Stomach (tissue), 9 donors: ENCODE results near the gene TP73. TPM values are rescaled to one million over a fixed set of nuclear protein-coding genes. Genes with fewer than 3 reads are reported as not detected.

Source experiments
- DNase-seq, 2 donors: peaks; one replicate each; pipeline versions ENCODE4 v3.0.0 to v3.0.0-alpha.2; 2013 to 2019
- H3K27ac ChIP-seq, 5 donors: fragments of 200-600 bp in 4 of 5; sonication (generic) in 4 of 5; one replicate each; pipeline ENCODE4 v1.5.1; 2013 to 2019; ENCODE audit warnings: mild to moderate bottlenecking in 1 of 5, moderate library complexity in 1 of 5
- H3K27me3 ChIP-seq, 3 donors: fragments of 200-600 bp; sonication (generic); one replicate each; pipeline ENCODE4 v1.5.1; 2017 to 2019; ENCODE audit warnings: mixed run types in 1 of 3
- H3K36me3 ChIP-seq, 4 donors: fragments of 200-600 bp; sonication (generic); 1 replicate in 3 of 4; 2 replicates in 1 of 4; pipeline ENCODE4 v1.5.1; 2016 to 2019
- H3K4me1 ChIP-seq, 4 donors: fragments of 200-600 bp; sonication (generic); one replicate each; pipeline ENCODE4 v1.5.1; 2016 to 2019
- H3K4me3 ChIP-seq, 4 donors: fragments of 200-600 bp; sonication (generic) in 3 of 4; one replicate each; pipeline ENCODE4 v1.5.1; 2016 to 2019; ENCODE audit warnings: mild to moderate bottlenecking in 1 of 4
- H3K9me3 ChIP-seq, 4 donors: fragments of 200-600 bp; sonication (generic); one replicate each; pipeline ENCODE4 v1.5.1; 2016 to 2019
- EP300 ChIP-seq: sonication (generic); formaldehyde crosslinking; IDR thresholded peaks from one replicate; pipeline ENCODE4 v1.6.1; 2017; ENCODE audit warnings: antibody characterized with exemption
- POLR2A ChIP-seq, 4 donors: fragments of 450-650 bp; IDR thresholded peaks; one replicate each; pipeline ENCODE4 v1.6.1; 2016; ENCODE audit warnings: antibody characterized with exemption in 4 of 4, control low read depth in 2 of 4, mild to moderate bottlenecking in 1 of 4, moderate library complexity in 1 of 4
- POLR2AphosphoS5 ChIP-seq, 3 donors: sonication (generic); formaldehyde crosslinking; IDR thresholded peaks; one replicate each; pipeline ENCODE4 v1.6.1; 2016; ENCODE audit warnings: antibody characterized with exemption in 3 of 3
- WGBS, 5 donors: extraction: QIAGEN DNeasy Blood & Tissue Kit in 3 of 5; methylation state at CpG; one replicate each; pipeline versions ENCODE4 v1.1.5 to v1.1.7; 2013 to 2018; 5-methylcytosine and 5-hydroxymethylcytosine counted together
- intact Hi-C: fragments of 100-400 bp; cut with DNase I; formaldehyde crosslinking; loops from one replicate; pipeline ENCODE4 v1.15.1; 2023; ENCODE audit warnings: low total_unique reads
- polyA plus RNA-seq, 3 donors: library from polyadenylated mRNA; stranded (reverse); fragments of 200-250 nt; gene quantifications; one replicate each; pipeline ENCODE4 v1.2.3, GENCODE V29; 2013
- total RNA-seq, 5 donors: library from RNA; depleted of rRNA; stranded (reverse); fragments of >200 nt; gene quantifications; one replicate each; pipeline versions ENCODE4 v1.1.0 to v1.2.3, GENCODE V29; 2014 to 2016
- TF ChIP-seq, protein P1 (sequence below), 7 experiments: fragments of 450-650 bp in 4 of 7; fragments of 200-600 bp in 3 of 7; sonication (generic) in 3 of 7; IDR thresholded peaks; one replicate each; pipeline ENCODE4 v1.5.1; 2016 to 2019; ENCODE audit warnings: antibody characterized with exemption in 7 of 7, control low read depth in 2 of 7, mild to moderate bottlenecking in 1 of 7
- donor health status: healthy with polysubstance abuse.
- donor health status: Bipolar disorder and iron deficiency.
- donor health status: healthy.

The TP73 gene
- total and polyA plus RNA-seq, 8 donors = 0.25 to 9.8 (median 1.4) TPM; not detected in 4

DNA sequence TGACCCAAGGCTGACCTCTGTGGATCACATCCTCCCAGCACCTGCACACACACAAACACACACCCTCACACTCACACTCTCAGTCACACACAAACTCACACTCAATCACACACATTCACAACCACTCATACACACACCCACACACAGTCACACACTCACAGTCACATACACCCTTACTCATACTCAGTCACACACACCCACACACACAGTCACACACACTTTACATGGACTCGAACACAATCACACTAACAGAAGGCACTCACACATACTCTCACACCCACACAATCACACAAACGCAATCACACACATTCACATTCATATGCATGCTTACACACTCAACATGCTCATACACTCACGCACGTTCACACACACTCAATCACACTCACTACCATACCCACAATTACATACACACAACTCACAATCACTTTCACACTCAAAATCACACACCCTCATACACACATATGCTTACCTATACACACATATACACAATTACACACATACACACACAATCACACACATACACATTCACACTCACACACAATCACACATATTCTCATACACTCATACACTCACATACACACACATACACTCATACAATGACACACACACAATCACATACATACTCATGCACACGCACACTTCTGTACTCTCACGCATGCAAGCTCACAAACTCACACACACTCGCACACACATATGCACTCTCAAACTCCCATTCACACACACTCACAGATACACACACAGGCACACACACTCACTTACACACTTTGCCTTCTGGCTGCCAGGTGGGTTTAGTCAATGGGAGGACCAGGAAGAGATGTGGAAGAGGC is 47.1 kb upstream of the TP73 start:
- H3K27me3 ChIP-seq = peaks cover 3 to 57% (median 21%) of the 10 kb centered on the region in 3 donors
- no peaks in the 10 kb centered on the region for H3K36me3 ChIP-seq
- intact Hi-C loops = no loop called here
- peaks cover 0 to 6% (median 5%) of the 10 kb centered on the region in 4 donors for H3K4me1 ChIP-seq
- no peak overlapping the region for H3K4me3 ChIP-seq
- TF ChIP-seq POLR2A (IDR thresholded peaks at IDR 0.05) = no peak
- no peak for TF ChIP-seq EP300
- TF ChIP-seq POLR2AphosphoS5 (IDR thresholded peaks at IDR 0.05) = no peak
- TF ChIP-seq, protein P1, sequence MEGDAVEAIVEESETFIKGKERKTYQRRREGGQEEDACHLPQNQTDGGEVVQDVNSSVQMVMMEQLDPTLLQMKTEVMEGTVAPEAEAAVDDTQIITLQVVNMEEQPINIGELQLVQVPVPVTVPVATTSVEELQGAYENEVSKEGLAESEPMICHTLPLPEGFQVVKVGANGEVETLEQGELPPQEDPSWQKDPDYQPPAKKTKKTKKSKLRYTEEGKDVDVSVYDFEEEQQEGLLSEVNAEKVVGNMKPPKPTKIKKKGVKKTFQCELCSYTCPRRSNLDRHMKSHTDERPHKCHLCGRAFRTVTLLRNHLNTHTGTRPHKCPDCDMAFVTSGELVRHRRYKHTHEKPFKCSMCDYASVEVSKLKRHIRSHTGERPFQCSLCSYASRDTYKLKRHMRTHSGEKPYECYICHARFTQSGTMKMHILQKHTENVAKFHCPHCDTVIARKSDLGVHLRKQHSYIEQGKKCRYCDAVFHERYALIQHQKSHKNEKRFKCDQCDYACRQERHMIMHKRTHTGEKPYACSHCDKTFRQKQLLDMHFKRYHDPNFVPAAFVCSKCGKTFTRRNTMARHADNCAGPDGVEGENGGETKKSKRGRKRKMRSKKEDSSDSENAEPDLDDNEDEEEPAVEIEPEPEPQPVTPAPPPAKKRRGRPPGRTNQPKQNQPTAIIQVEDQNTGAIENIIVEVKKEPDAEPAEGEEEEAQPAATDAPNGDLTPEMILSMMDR (IDR thresholded peaks at IDR 0.05) = no peak
- no peak overlapping the region for H3K27ac ChIP-seq
- 79 to 97% (median 90%) methylated on average over 7 of the region's 7 CpGs for WGBS, 5 donors
- no peak for DNase-seq
- H3K9me3 ChIP-seq = no peaks in the 10 kb centered on the region

DNA sequence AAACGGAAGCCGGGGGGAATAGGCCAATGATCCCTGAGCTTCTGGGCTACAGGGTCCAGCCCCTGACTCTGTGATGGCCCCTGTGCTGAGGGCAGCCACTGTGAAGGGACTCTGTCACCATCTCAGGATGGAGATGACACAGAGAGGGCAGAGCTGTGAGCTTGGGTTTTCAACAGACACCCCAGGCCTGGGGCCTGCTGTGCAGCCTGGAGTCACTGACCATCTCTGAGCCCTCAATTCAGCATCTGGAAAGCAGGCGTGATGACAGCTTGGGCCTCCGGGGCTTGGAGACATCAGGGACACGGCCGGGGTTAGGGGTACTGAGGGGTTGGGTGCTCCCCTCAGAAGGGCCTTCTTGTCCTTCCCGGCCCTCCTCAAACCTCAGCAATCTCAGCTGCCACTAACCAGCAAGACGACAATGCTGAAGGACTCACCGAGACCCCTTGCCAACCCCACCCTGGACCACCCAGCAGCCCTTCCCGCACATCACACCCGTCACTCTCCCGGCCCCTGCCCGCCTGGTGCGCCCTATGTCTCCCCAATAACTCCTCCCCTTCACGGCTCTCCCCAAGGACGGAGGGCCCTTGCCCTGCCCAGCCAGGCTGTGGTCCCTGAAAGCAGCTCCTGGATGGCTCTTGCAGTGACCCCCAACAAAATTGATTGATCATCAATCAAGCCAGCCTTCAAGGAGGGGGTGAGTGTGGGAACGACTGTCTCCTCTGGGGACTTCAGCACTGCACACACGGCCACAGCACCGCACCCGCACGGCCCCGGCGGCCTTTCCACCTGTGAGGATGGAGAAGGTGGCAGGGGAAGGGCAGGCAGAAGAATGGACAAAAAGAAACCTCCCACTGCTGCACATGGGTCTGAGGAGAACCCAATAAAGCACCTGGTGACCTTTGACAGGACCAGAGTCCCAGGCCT is 45.3 kb upstream of the TP73 start:
- Histone ChIP-seq H3K4me3 (no peak overlapping the region), H3K27me3 (peaks cover 3 to 75% (median 39%) of the 10 kb centered on the region in 3 donors), H3K36me3 (no peaks in the 10 kb centered on the region), H3K4me1 (peaks cover 18 to 24% (median 23%) of the 10 kb centered on the region in 4 donors), H3K9me3 (no peaks in the 10 kb centered on the region), H3K27ac (no peak overlapping the region)
- intact Hi-C loops = no loop called here
- TF ChIP-seq POLR2AphosphoS5 (IDR thresholded peaks at IDR 0.05) = no peak
- 81 to 88% (median 87%) methylated on average over 22 to 23 of the region's 23 CpGs for WGBS, 5 donors
- DNase-seq = no peak

DNA sequence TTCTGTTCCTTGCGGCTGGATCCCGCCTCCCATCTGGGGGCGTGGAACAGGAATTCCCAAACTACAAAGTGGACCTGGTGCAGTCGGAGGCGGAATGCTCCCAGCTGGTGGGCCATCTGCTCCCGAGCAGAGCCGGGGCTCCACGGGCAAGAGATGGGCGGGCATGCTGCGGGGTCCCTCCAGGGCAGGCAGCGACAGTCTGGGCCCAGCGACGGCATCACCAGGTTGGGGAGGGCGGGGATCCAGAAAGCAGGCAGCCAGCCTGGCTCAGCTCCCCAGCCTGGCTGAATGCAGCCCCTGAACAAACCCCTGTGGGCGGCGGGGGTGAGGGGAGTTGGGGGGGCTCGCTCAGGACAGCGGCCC is 44.6 kb upstream of the TP73 start:
- Histone ChIP-seq H3K27me3 (peaks cover 3 to 82% (median 41%) of the 10 kb centered on the region in 3 donors), H3K27ac (no peak overlapping the region), H3K4me3 (no peak overlapping the region), H3K36me3 (no peaks in the 10 kb centered on the region), H3K4me1 (peaks cover 18 to 27% (median 24%) of the 10 kb centered on the region in 4 donors), H3K9me3 (no peaks in the 10 kb centered on the region)
- TF ChIP-seq EP300 = no peak
- TF ChIP-seq POLR2A (IDR thresholded peaks at IDR 0.05) = no peak
- TF ChIP-seq, protein P1 (IDR thresholded peaks at IDR 0.05) = no peak
- no peak for TF ChIP-seq POLR2AphosphoS5 (IDR thresholded peaks at IDR 0.05)
- intact Hi-C loops = no loop called here
- 79 to 90% (median 85%) methylated on average over 18 of the region's 18 CpGs for WGBS, 5 donors
- no peak for DNase-seq

DNA sequence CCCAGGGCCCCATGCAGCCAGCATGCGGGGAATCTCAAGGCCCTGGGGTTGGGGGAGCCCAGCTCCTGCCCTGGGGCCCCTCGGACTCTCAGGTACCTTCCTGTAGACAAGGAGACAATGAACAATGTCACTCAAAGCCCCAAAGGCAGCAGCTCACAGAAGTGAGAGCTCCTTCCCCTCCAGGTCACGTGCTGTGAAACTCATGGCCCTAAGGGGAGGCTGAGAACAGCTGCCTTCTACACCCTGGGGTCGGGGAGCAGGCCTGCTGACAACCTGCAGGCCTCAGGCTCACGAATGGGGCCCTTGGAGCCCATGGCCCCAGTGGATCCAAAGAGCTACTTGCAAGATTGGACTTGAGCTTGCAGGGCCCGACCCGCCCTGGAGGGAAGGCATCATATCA is 44.2 kb upstream of the TP73 start:
- TF ChIP-seq POLR2A (IDR thresholded peaks at IDR 0.05) (no peak), EP300 (no peak), POLR2AphosphoS5 (IDR thresholded peaks at IDR 0.05) (no peak)
- TF ChIP-seq, protein P1 (IDR thresholded peaks at IDR 0.05) = no peak
- WGBS, 5 donors = 79 to 96% (median 90%) methylated on average over 5 to 7 of the region's 7 CpGs
- Histone ChIP-seq H3K4me3 (no peak overlapping the region), H3K4me1 (peaks cover 20 to 27% (median 24%) of the 10 kb centered on the region in 4 donors), H3K27me3 (peaks cover 3 to 85% (median 41%) of the 10 kb centered on the region in 3 donors), H3K9me3 (no peaks in the 10 kb centered on the region), H3K36me3 (no peaks in the 10 kb centered on the region), H3K27ac (no peak overlapping the region)
- no peak for DNase-seq
- intact Hi-C loops = no loop called here
